ENCODE data around the gene PDZD8.

DNA sequence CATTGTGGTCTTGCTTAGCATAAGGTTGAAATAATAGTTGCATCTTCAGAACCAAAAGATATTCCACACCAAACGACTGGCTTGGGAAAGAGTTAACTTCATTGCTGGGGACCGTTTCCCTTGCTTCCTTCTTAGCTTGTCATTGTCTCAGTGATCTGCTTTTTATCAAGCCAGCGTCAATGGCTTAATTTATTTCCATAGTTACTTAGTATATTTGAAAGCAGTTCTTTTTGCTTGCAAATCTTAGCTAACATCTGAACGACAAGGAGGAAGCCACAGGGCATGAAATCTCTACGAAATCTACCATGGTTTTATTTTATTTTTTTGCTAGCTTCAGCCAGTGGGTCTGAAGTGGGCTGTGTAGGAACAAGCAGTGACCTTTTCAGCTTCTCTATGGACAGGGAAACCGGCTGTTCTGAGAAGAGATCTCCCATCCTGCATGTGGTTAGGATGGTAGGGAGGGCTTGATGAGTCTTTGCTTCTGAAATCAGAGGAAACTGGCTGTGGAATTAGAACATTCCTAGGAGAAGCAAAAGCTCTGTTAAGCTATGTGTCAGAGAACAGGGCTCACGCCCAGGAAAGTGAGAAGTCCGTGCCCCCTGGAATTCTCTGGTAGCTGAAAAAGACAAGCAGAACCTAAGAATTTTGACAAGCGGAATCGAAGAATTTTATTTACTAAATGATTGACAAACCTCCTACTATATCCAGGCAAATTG is 126.3 kb downstream of the PDZD8 start:
- TF ChIP-seq POLR2A (IDR thresholded peaks at IDR 0.05; ENCODE audit: low read depth, low read length) (no peak), POLR2AphosphoS5 (IDR thresholded peaks at IDR 0.05; ENCODE audit: low read depth, low read length) (no peak)
